Endothelial cell of umbilical vein (primary cell): ENCODE results near the gene ZDHHC6. TPM values are rescaled to one million over a fixed set of nuclear protein-coding genes. Genes with fewer than 3 reads are reported as not detected.

ENCODE experiments used
- BruUV-seq: library from RNA; stranded (reverse); fragments of 400-500 nt; replicated peaks from 2 replicates; lab custom pipeline; 2021; lab: Mats Ljungman, UMichigan
- CTCF ChIA-PET: fragments of 300-600, 350-600 bp; sonication (Branson Sonifier 250); formaldehyde crosslinking; loops from one replicate; lab custom pipeline; 2021; ENCODE audit warnings: antibody characterized with exemption, inconsistent platforms; lab: Charles Lee
- POLR2A ChIA-PET: fragments of 300-600, 350-600 bp; sonication (Branson Sonifier 250); formaldehyde crosslinking; loops from one replicate; lab custom pipeline; 2021; ENCODE audit warnings: antibody characterized with exemption, inconsistent platforms; lab: Charles Lee
- DNase-seq: peaks from one replicate; pipeline ENCODE4 v3.0.0-alpha.2; 2011; ENCODE audit warnings: low read depth, low spot score
- FAIRE-seq: peaks from 2 replicates; lab custom pipeline; 2011; peaks lifted over from hg19 to GRCh38; lab: Jason Lieb, UNC
- H2AFZ ChIP-seq: 2 replicates; pipeline ENCODE4 v1.6.0; 2012; ENCODE audit warnings: low read depth, low read length, control low read depth, inconsistent platforms
- H3K27ac ChIP-seq: 2 replicates; pipeline ENCODE4 v1.5.1; 2011; ENCODE audit warnings: low read depth, mild to moderate bottlenecking, control low read depth, low read length, moderate library complexity; ENCODE audit not compliant: insufficient read depth
- H3K27me3 ChIP-seq, 2 experiments: 2 replicates each; pipeline versions ENCODE4 v1.6.0 to v1.6.1; 2011; ENCODE audit warnings: low read length in 2 of 2, mixed read lengths in 1 of 2; ENCODE audit not compliant: control insufficient read depth in 2 of 2, insufficient read depth in 2 of 2
- H3K36me3 ChIP-seq, 2 experiments: 2 replicates in 1 of 2; 3 replicates in 1 of 2; pipeline ENCODE4 v1.5.1; 2011; ENCODE audit warnings: low read length in 2 of 2, mild to moderate bottlenecking in 1 of 2, moderate library complexity in 1 of 2; ENCODE audit not compliant: control insufficient read depth in 2 of 2, insufficient read depth in 2 of 2; ENCODE audit errors: extremely low read depth in 1 of 2
- H3K4me1 ChIP-seq: 3 replicates; pipeline ENCODE4 v1.5.1; 2011; ENCODE audit warnings: mild to moderate bottlenecking, low read length; ENCODE audit not compliant: control insufficient read depth, insufficient read depth; ENCODE audit errors: extremely low read depth
- H3K4me2 ChIP-seq: 2 replicates; pipeline ENCODE4 v1.6.1; 2011; ENCODE audit warnings: low read length, control low read depth, mixed read lengths; ENCODE audit not compliant: insufficient read depth
- H3K4me3 ChIP-seq, 3 experiments: fragments of 200-600 bp in 1 of 3; sonication (generic), shearing (Covaris generic) in 1 of 3; replicated peaks in 1 of 3; 2 replicates each; pipeline ENCODE4 v1.5.1; 2011 to 2016; ENCODE audit warnings: control low read depth in 3 of 3, low read length in 3 of 3, mild to moderate bottlenecking in 2 of 3, inconsistent platforms in 1 of 3, low read depth in 1 of 3, moderate library complexity in 1 of 3; ENCODE audit not compliant: insufficient read depth in 1 of 3
- H3K79me2 ChIP-seq: 2 replicates; pipeline ENCODE4 v1.6.0; 2012; ENCODE audit warnings: low read length, inconsistent platforms; ENCODE audit not compliant: control insufficient read depth, insufficient read depth
- H3K9ac ChIP-seq: replicated peaks from 2 replicates; pipeline ENCODE3; 2011; ENCODE audit warnings: low read length, control low read depth; ENCODE audit not compliant: insufficient read depth; ENCODE audit errors: extremely low read depth
- H3K9me1 ChIP-seq: replicated peaks from 3 replicates; pipeline ENCODE4 v1.6.0; 2011; ENCODE audit warnings: mild to moderate bottlenecking, low read length; ENCODE audit not compliant: control insufficient read depth, insufficient read depth; ENCODE audit errors: extremely low read depth
- H3K9me3 ChIP-seq: replicated peaks from 2 replicates; pipeline ENCODE4 v1.5.1; 2012; ENCODE audit warnings: low read length, inconsistent platforms; ENCODE audit not compliant: control insufficient read depth, insufficient read depth
- H4K20me1 ChIP-seq: replicated peaks from 2 replicates; pipeline ENCODE3; 2011; ENCODE audit warnings: mild to moderate bottlenecking, low read length; ENCODE audit not compliant: control insufficient read depth, insufficient read depth; ENCODE audit errors: extremely low read depth
- CTCF ChIP-seq, 2 donors: IDR thresholded peaks; 1 replicate in 1 of 2; 2 replicates in 1 of 2; pipeline ENCODE4 v1.5.1; 2011; ENCODE audit warnings: low read length in 2 of 2, mild to moderate bottlenecking in 2 of 2, moderate library complexity in 2 of 2, control low read depth in 1 of 2, inconsistent platforms in 1 of 2, low read depth in 1 of 2; ENCODE audit not compliant: insufficient read depth in 1 of 2; ENCODE audit errors: extremely low read depth in 1 of 2
- EZH2 ChIP-seq: IDR thresholded peaks from 2 replicates; pipeline ENCODE4 v1.6.1; 2012; ENCODE audit warnings: borderline replicate concordance, low read depth, mild to moderate bottlenecking, moderate library complexity, low read length, inconsistent platforms; ENCODE audit not compliant: severe bottlenecking
- FOS ChIP-seq: IDR thresholded peaks from 2 replicates; pipeline ENCODE4 v1.6.1; 2011; ENCODE audit warnings: mild to moderate bottlenecking, low read length, moderate library complexity, borderline replicate concordance; ENCODE audit not compliant: insufficient read depth
- GATA2 ChIP-seq: IDR thresholded peaks from 2 replicates; pipeline ENCODE4 v1.7.0; 2011; ENCODE audit warnings: low read depth, mild to moderate bottlenecking, moderate library complexity, mixed read lengths, low read length; ENCODE audit not compliant: insufficient read length, insufficient read depth
- JUN ChIP-seq: IDR thresholded peaks from 2 replicates; pipeline ENCODE4 v1.6.1; 2011; ENCODE audit warnings: borderline replicate concordance, low read depth; ENCODE audit not compliant: insufficient read length, insufficient read depth
- MAX ChIP-seq: IDR thresholded peaks from 2 replicates; pipeline ENCODE4 v1.6.1; 2011; ENCODE audit not compliant: insufficient read depth, insufficient read length
- MYC ChIP-seq: IDR thresholded peaks from one replicate; pipeline ENCODE4 v1.6.1; 2011; ENCODE audit warnings: mild to moderate bottlenecking, low read depth, low read length
- POLR2A ChIP-seq: IDR thresholded peaks from 2 replicates; pipeline ENCODE4 v1.6.1; 2012; ENCODE audit warnings: low read depth, mild to moderate bottlenecking, control low read depth, low read length
- POLR2AphosphoS5 ChIP-seq: IDR thresholded peaks from 2 replicates; pipeline ENCODE4 v1.6.1; 2012; ENCODE audit warnings: low read depth, mild to moderate bottlenecking, control low read depth, low read length, moderate library complexity; ENCODE audit not compliant: insufficient read depth
- dilution Hi-C: fragments of 300-500 bp; cut with MboI; formaldehyde crosslinking; loops from one replicate; pipeline ENCODE4 v1.15.0; 2019; ENCODE audit warnings: low sequenced_read_pairs; ENCODE audit not compliant: extremely low pct_ligation_motif_present
- intact Hi-C: fragments of 100-400 bp; cut with micrococcal nuclease; formaldehyde crosslinking; loops from one replicate; pipeline ENCODE4 v1.10.0; 2022
- polyA plus RNA-seq, 4 experiments: library from polyadenylated mRNA; depleted of rRNA in 3 of 4; stranded (reverse) in 3 of 4; unstranded in 1 of 4; fragments of >200 nt; gene quantifications; 2 replicates each; pipeline versions ENCODE4 v1.2.1 to v1.2.3, GENCODE V29; 2011 to 2012; ENCODE audit warnings: missing spikeins in 1 of 4
- total RNA-seq: library from RNA; stranded (reverse); gene quantifications from 2 replicates; pipeline ENCODE4 v1.2.3, GENCODE V29; 2021

The ZDHHC6 gene
- total and polyA plus RNA-seq, 2 donors (not counting 3 experiments of a cell fraction or from before 2014, with no cell fraction given), result 21.6 to 41.9 TPM

- ChIA-PET CTCF (interaction anchor here (1.6 to 2.1 kb wide), 3 partner anchors 11 to 939 kb away, joined by 6 to 19 read pairs (median 15); no protein-coding TSS in a partner anchor), POLR2A (no interaction called here)
- dilution Hi-C loops, result no loop called here
- Histone ChIP-seq H2AFZ (peak overlapping the region; percentile 95), H3K36me3 (peaks cover 0 to 8% of the 10 kb centered on the region in 2 experiments), H3K79me2 (peaks cover 49% of the 10 kb centered on the region), H3K4me1 (peaks cover 18% of the 10 kb centered on the region), H3K9ac (peak overlapping the region; percentile 92), H3K27me3 (no peaks in the 10 kb centered on the region), H3K9me3 (no peaks in the 10 kb centered on the region), H3K4me2 (peak overlapping the region; percentile 83), H4K20me1 (no peaks in the 10 kb centered on the region), H3K27ac (peak overlapping the region; percentile 94), H3K4me3 (peak overlapping the region; percentile 89 to 98 (median 96)), H3K9me1 (no peaks in the 10 kb centered on the region)
- TF ChIP-seq POLR2A, result no peak
- no peak for TF ChIP-seq MAX
- no peak for TF ChIP-seq POLR2AphosphoS5
- no peak for TF ChIP-seq MYC
- no peak for TF ChIP-seq GATA2
- DNase-seq, result peak; percentile 29
- no peak for FAIRE-seq
- TSS peak; percentile 54 for BruUV-seq
- intact Hi-C loops, result loop anchor here (1.0 to 10.0 kb wide), 4 partner anchors 57 to 939 kb away; no protein-coding TSS in a partner anchor
Measured at GRCh38 chr10:112446055-112446854, 459 bp downstream of the ZDHHC6 start.

- no peak overlapping the region for H3K27ac ChIP-seq
- H2AFZ ChIP-seq, result no peak overlapping the region
- BruUV-seq, result no TSS peak
- POLR2A ChIA-PET, result no interaction called here
- CTCF ChIA-PET, result interaction anchor here (1.4 to 1.8 kb wide), 2 partner anchors 30 to 121 kb away, joined by 6 read pairs; no protein-coding TSS in a partner anchor
- dilution Hi-C loops, result no loop called here
- TF ChIP-seq POLR2A (no peak), CTCF (IDR thresholded peaks at IDR 0.05; ENCODE audit: extremely low read depth in 1 of 2, insufficient read depth in 1 of 2, low read depth in 1 of 2, low read length in 2 of 2) (no peak), FOS (no peak), POLR2AphosphoS5 (no peak), MAX (no peak), MYC (no peak), GATA2 (no peak), JUN (no peak), EZH2 (no peak)
- no peaks in the 10 kb centered on the region for H3K9me1 ChIP-seq
- H3K4me1 ChIP-seq, result peaks cover 9% of the 10 kb centered on the region
- FAIRE-seq (no peak), DNase-seq (no peak)
- H3K9me3 ChIP-seq, result no peaks in the 10 kb centered on the region
- peaks cover 6 to 16% of the 10 kb centered on the region in 2 experiments for H3K36me3 ChIP-seq
- peaks cover 24% of the 10 kb centered on the region for H3K79me2 ChIP-seq
- H3K4me3 ChIP-seq, result no peak overlapping the region
- no peaks in the 10 kb centered on the region for H3K27me3 ChIP-seq
- no peaks in the 10 kb centered on the region for H4K20me1 ChIP-seq
- no peak overlapping the region for H3K9ac ChIP-seq
- H3K4me2 ChIP-seq, result no peak overlapping the region
- intact Hi-C loops, result loop anchor here (10.0 kb wide), 1 partner anchor 943 kb away; no protein-coding TSS in a partner anchor
Measured at GRCh38 chr10:112442063-112442462, 4.7 kb downstream of the ZDHHC6 start.
